ENCODE results near the gene CRYGA.

Gene CRYGA, protein sequence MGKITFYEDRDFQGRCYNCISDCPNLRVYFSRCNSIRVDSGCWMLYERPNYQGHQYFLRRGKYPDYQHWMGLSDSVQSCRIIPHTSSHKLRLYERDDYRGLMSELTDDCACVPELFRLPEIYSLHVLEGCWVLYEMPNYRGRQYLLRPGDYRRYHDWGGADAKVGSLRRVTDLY

DNA sequence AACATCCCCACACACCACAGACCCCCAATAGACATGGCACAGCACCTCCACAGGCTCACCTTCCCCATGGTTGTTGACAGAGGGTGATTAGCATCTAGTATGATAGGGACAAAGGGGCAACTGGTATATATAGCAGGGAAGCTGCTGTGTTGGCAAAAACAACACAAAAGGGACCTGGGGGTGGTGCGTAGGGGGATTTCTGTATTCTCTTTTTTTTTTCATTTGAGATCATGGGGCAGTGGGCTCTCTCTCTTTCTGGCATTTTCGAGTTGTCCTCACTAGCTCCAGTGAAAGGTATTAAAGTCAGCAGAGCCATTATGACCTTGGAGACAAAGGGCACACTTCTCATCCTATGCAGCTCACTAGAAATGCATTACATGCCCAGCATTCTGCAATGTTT, at the start of gene CRYGA:
Gene CRYGA, minus strand, starts transcription at position 101 of the 400 bp plus-strand sequence. Its CDS starts 33 bp downstream, at position 68.
- no peak for FAIRE-seq

DNA sequence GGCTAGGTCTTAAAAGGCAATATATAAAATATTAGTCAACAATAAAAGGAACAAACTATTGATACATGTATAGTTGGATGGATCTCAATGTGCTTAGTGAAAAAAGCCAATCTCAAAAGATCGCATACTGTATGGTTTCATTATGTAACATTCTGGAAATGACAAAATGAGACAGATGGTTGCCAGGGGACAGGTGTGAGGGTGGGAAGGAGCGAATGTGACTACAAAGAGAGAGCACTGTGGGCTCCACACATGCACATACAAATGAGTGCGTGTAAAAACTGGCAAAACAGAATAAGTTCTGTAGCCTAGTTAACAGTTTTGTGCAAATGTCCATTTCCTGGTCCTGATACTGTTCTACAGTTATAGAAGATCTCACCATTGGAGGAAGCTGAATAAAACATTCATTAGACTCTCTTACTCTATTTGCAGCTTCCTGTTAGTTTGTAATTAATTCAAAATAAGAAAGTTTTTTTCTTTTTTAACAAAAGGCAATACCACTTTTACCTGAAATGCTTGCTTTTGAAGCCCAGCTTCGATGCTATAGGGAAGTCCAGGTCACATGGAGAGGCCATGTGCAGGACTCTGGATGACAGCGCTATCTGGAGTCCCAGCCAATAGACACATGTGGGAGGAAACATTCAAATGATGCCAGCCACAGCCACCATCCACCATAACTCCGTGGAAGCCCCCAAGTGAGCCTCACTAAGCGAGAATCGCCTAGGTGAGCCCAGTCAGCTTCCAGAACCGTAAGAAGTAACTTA, 47.5 kb upstream of the CRYGA start:
- FAIRE-seq: no peak

DNA sequence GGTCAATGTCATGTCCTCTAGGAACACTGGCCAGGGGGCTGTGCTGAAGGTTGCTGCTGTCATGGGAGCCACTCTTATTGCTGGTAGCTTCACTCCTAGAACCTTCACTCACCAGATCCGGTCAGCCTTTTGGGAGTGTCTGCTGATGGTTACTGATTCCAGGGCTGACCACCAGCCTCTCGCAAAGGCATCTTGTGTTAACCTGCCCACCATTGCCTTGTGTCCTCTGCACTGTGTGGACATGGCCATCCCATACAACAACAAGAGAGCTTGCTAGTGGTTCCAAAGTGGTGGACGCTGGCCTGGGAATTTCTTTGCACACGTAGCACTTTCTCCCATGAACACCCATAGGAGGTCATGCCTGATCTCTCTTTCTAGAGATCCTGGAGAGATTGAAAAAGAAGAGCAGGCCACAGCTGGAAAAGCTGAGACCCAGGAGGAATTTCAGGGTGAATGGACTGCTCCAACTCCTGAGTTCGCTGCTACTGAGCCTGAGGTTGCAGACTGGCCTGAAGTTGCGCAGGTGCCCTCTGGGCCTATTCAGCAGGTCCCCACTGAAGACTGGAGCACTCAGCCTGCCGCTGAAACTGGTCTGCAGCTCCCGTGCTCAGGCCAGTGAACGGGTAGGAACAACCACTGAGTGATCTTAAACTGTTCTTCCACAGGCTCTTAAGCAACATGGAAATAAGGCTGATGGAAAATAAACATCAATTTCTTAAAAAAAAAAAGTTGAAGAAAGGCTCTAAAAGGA, 45.1 kb upstream of the CRYGA start:
- no peak for FAIRE-seq

DNA sequence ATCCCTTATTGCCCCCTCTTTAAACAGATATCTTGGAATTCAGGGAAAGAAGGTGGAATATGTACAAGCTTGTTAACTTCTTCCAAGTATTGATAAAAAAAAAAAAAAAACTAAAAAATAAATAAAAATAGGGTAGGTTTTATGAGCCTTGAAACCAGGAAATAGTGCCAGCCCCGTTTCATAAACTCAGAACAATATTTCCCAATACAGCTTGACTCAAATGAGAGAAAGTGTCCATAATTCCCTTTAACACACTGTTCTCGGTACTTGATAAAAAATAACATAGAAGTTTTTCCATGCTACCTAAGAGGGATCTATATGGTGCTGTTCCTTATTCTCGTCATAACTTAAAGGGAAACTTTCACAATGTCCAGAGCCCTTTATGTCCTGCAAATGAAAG, 44.4 kb upstream of the CRYGA start:
- FAIRE-seq: no peak

DNA sequence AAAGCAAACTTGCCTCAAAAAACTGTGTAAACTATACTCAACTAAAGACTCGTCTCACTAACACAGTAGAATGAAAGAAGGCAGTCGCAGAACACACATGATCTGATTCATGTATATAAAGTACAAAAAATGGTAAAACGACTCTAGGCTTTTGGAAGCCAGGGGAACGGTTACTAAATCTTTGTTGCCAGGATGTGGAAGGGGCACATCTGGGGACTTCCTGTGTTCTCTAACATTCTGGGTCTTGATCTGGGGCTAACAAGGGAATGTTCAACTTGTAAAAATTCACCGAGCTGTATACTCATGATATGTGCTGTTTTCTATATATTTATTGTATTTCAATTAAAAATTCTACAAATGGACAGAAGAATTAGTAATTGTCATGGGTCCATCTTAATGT, 40.8 kb upstream of the CRYGA start:
- no peak for FAIRE-seq

DNA sequence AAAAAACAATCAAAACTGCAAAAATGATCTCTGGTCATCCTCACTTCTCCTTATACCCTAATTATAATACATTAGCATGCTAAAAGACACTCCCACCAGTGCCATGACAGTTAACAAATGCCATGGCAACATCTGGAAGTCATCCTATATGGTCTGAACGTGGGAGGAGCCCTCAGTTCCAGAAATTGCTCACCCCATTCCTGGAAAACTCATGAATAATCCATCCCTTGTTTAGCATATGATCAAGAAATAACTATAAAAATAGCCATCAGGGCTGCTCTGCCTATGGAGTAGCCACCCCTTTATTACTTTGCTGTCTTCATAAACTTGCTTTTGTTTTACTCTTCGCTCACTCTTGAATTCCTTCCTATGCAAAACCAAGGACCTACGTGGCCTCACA, 32.1 kb upstream of the CRYGA start:
- FAIRE-seq: no peak

DNA sequence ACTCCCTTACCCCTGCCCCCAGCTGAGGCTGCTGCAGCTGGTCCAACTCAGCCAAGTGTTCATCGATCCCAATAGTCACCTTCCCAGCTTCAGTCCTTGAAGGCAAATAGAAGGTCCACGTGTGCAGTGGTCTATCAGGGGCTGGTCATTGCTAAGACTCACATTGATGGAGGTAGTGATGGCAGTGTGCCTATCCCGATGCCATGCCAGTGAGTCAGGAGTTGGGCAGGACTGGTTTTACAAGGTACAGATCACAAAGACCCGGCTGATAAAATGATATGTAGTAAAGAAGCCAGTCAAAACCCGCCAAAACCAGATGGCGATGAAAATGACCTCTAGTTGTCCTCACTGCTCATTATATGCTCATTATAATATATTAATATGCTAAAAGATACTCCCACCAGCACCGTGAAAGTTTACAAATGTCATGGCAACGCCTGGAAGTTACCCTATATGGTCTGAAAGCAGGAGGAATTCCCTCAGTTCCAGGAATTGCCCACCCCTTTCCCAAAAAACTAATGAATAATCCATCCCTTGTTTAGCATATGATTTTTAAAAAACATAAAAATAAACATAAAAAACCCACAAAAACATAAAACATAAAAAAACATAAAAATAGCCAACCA, 29.3 kb upstream of the CRYGA start:
- FAIRE-seq: no peak

DNA sequence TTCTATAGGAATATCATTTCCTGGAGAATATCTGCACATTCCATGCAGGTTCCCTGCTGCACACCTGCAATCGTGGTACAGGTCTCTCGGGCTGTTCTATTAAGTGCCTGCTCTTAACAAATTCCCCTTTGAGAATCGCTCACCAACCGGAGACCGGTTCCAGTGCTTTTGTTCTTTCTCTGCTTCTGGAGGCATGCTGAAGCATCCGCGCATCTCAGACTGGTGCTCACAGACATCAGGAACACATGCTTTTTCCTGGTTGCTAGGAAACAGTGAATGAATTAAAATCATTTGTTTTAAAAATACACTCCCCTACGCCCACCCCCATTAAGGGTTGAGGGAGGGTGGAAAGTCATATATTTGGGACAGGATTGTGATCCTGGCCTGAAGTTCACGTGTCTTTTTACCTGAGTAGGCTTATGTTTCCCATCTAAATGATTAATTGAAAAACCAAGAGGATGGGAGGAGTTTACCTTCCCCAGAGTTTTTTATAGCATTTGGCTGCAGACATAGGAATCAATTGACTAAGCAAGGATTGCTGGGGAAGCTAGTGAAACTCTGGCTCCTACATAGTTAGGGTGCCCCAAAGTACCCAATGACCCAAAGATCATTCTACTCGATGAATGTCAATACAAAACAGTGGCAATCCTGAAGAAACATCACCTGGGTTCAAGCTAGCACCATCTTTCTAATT, 26.6 kb upstream of the CRYGA start, which contains the start of gene C2orf80:
Gene C2orf80, minus strand, starts transcription at position 221 of the 694 bp plus-strand sequence. CDS start 3,044 bp downstream, outside the sequence.
- no peak for FAIRE-seq

DNA sequence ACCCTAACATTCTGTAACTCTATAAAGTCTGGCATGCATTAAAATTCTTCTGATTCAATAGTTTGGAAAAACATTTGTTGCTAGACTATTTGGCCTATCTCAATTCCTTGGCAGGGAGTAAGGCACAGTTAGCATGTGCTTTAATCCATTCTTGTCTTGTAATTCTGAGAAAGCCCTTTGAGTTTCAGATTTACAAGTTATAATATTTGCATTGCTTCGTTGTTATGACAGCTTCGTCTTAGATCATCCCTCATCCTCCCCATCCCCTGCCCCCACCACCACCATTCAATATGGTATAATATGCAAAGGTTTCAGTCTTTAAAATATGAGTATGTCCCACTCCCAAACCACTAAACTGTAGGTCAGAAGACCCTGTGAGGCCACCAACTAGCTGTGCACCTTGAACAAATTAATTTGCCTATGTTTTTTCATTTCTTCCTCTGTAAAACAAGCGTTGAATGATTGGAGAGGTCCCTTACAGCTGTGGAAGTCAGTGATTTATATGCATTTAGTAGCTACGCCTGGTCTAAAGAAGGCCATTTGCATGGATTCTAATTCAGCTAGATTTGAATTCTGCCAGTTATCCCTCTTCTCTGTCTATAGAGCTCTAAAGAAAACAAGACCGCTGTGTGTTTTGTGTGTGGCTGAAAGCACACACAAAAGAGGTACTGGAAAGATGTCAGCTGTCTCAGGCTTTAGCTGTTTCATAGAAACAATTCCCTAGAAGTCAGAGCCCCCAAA, 25.9 kb upstream of the CRYGA start:
- no peak for FAIRE-seq

DNA sequence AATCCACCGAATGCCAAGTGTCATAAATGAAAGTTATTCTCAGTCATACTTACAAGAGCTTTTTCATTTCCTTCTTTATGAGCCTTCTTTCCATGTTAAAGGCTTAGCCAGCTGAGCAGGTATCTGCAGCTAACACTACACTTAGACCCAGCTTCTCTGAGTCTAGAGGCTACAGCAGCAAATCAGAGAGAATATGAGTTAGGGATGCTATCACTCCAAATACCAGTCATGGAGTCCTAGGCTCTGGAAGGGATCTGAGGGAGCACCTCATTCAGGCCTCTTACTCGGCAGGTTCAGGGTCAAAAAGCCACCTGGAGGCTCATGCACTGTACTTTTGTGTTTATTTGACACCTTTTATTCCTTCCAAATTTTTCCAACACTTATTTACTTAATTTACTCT, 23.5 kb upstream of the CRYGA start:
- no peak for FAIRE-seq

DNA sequence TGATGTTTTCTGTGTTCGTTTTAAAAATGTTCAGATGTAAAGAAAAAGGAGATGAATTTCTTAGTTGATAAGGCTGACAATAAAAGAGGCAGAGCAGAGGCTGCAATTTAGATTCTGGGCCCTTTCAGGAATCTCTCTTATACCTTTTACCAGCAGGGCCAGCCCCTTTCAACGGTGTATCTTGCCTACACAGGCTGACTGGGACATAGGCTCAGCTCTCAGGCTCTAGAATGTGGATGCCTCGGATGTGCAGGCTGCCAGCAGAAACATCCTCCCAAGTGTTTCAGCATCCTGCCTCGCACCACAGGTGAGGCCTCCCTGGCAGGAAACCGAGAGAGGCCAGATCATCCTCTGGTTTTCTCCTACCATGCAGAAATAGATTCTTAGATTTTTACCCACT, 23.1 kb upstream of the CRYGA start:
- no peak for FAIRE-seq

DNA sequence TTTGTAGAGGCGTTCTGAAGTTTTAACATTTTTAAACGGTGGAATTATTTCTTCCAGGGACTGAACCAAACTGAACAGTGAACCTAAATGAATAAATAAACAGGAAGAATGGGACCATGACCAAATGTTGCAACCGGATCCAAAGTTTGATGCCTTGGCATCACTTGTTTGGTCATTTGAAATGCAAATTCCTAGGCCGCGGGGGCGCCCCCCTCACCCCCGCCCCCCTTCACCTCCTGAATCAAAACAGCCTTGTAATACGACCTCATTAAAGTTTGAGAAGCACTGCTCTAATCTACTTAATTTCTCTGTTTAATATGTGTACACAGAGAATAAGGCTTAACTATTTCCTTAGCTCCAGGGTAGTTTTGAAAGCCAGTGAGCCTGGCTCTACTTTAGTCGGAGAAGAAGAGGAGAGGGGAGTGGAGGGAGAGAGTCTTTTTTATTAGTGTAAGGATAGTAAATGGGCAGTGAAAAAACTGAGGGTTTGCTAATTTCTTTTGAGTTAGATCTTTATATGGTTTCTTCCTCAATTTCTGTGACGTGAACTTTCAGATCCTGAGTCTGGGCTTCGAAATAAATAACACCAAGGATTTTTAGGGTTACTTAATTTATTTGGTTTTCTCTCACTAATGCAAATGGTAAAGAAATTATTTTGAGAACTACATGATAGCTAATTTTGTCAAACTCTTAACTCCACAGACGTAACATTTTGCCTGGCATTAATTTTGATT, 20.8 kb upstream of the CRYGA start:
- no peak for FAIRE-seq

DNA sequence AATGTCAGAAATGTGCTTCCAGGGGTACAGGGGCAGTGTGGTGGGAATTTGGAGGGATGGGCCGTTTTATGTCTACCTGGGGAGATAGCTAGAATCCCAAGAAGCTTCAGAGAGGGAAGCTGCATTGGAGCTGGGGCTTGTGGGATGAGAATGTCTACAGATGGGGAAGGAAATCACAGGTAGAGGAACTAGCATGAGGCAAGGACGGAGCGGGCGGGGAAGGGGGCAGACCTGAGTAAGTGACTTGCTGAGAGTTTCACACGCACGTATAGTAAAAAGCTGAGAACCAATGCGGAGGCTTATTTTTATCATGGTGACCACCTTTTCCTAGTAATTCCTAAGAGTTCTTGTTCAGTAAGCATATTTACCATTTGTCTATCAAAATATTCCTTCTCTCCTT, 20.1 kb upstream of the CRYGA start:
- FAIRE-seq: no peak

DNA sequence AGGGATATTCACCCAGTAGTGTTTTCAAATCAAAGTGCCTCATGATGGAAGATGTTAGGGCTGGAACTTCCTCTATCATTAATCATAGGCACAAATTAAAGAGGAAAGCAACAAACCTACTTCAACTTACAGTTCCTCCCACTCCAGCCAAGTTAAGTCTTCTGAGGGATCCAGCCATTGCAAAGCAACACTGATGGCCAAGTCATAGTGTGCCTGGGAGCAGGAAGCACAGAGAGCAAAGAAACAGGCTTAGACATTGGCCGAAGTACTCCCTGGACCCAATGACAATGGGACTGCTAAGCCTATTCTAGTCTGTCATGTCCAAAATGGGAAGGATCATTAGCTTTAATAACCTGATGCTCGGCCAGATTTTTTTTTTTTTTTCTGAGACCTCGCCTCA, 19.4 kb upstream of the CRYGA start:
- no peak for FAIRE-seq

DNA sequence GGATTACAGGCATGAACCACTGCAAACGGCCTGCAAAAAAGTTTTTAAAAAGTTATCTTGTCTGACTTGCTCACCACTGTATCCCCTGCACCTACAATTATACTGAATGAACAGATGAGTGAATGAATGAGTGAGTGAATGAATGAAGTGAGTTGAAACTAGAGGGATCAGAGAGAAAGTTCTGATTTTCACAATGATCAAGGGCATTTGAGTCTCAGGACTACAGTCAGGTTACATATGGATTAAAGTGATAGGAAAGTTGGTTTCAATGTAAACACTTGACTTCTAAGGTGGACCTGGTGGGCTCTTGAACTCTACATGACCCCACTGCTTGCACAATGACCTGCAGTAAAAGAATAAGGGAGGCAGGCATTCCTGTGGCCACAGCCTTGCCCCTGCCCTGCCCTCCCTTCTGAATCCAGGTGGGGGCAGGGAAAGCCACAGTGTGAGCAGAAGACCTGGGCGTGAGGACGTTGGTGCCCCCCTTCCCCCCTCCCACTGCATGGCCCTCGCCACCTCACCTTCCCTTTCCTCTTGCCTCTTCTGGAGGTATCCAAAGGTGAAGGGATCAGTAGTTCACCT, 15.7 kb upstream of the CRYGA start:
- FAIRE-seq: no peak

DNA sequence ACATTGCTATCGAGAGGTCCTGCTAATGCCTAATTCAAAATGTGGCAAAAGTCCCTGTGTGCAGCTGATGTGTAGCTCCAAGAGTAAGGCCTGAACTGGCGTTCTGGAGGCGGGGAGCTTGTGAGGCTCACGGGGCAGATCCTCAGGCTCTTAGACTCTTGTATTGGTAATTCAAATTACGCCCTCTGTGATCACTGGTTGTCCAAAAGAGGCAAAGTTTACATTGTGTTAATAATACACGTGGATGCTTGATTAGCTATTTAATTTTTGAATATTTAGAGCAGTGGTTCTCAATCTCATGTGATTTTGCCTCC, 12.4 kb upstream of the CRYGA start:
- no peak for FAIRE-seq

DNA sequence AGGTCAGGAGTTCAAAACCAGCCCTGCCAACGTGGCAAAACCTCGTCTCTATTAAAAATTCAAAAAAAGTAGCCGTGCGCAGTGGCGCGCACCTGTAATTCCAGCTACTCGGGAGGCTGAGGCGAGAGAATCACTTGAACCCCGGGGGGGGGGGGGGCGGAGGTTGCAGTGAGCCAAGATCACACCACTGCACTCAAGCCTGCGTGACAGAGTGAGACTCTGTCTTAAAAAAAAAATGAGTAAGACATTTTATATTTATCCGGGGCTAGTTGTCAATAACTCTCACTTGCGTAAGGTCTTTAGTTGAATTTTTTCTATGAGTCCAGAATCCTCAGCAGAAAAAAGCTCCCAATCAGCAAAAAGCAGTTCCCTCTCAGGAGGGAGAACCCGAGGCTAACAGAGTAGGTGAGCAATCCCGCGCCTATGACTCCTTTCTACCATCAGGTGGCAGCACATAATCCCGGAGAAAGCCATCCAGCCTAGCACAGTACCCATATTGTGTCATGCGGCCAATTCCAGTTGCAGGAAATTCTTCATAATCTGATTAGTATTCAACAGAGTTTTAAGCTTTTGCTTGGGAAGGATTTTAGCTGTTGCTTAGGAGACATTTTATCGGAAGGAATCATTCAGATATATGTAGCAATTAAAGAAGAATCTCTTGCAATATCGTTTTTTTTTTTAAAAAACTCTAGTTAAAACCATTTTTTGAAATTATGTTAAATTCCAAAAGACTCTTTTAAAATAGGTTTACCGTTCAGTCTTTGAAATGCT, 11.9 kb upstream of the CRYGA start:
- peak; percentile 97 for FAIRE-seq

DNA sequence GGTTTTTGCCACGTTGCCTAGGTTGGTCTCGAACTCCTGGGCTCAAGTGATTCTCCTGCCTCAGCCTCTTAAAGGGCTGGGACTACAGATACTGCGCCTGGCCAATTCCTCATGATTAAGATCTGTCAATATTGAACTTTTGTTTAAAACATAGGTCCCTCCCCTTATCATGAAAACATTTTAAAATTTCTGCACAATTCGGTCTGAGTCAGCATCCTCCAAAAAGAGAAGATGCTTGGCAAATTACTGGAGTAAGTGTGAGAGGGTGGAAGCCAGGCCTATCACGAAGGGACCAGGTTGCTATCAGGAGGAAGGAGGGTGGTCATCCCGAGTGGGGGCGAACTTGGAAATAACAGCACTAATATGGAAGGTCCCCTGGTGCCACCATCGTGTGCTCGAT, 10.8 kb upstream of the CRYGA start:
- no peak for FAIRE-seq

DNA sequence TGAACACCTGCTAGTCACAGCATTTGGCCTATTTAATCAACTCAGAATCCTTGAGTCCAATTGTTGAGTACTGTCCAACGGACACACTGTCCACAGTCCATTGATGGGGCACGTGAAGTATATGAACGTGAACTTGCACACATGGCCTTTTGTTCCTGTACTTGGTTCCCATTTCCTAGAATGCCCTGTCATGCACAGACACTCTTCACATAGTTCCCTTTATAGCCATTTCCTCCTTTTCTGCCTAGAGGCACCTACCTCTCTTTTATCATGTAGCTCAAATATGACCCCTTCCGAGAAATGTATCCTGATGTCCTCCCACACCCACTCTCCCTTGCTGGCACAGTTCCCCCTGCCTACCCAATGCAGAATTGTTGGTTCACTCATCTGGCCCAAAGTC, 8.7 kb upstream of the CRYGA start:
- FAIRE-seq: no peak

All from G401.6 (cell line).